Measurements from ENCODE around the gene TMSB10. TPM values are rescaled to one million over a fixed set of nuclear protein-coding genes. Genes with fewer than 3 reads are reported as not detected.
A peak's percentile ranks its signal among the peaks of the same experiment; 100 is the strongest.
"Not testable (repeated sequence)": the region's sequence is repeated elsewhere in the genome, so short reads cannot be mapped to it uniquely, and the experiment has no call there.

Gene TMSB10
- polyA plus RNA-seq, 1 donor = 1,153 TPM

GRCh38 chr2:84904717-84905174, 710 bp upstream of the TMSB10 start:
- peak; percentile 75 for DNase-seq

GRCh38 chr2:84906108-84906899, 848 bp downstream of the TMSB10 start:
- DNase-seq = no peak

GRCh38 chr2:84906900-84907714, 1.7 kb downstream of the TMSB10 start:
- peak; percentile 69 for DNase-seq

- no peak for DNase-seq
Observed at GRCh38 chr2:84908948-84909713, 3.7 kb downstream of the TMSB10 start.

- no peak for DNase-seq
Observed at GRCh38 chr2:84911135-84911678, 5.8 kb downstream of the TMSB10 start.

GRCh38 chr2:84912984-84913383, 7.5 kb downstream of the TMSB10 start:
- DNase-seq = no peak

GRCh38 chr2:84914334-84914733, 8.9 kb downstream of the TMSB10 start:
- DNase-seq = no peak

GRCh38 chr2:84915675-84916074, 10.2 kb downstream of the TMSB10 start:
- DNase-seq = not testable (repeated sequence)

GRCh38 chr2:84917821-84918220, 12.4 kb downstream of the TMSB10 start:
- DNase-seq = not testable (repeated sequence)

GRCh38 chr2:84918430-84918829, 13.0 kb downstream of the TMSB10 start:
- no peak for DNase-seq

- peak; percentile 40 for DNase-seq
Observed at GRCh38 chr2:84919885-84920580, 14.6 kb downstream of the TMSB10 start.

GRCh38 chr2:84923009-84923408, 17.6 kb downstream of the TMSB10 start:
- DNase-seq = no peak

GRCh38 chr2:84924173-84925106, 19.0 kb downstream of the TMSB10 start:
- no peak for DNase-seq

- no peak for DNase-seq
Observed at GRCh38 chr2:84925336-84925723, 19.9 kb downstream of the TMSB10 start.

- DNase-seq = peak; percentile 87
Observed at GRCh38 chr2:84925724-84926376, 20.4 kb downstream of the TMSB10 start.

GRCh38 chr2:84927275-84927627, 21.8 kb downstream of the TMSB10 start:
- no peak for DNase-seq

GRCh38 chr2:84931384-84931821, 25.9 kb downstream of the TMSB10 start:
- no peak for DNase-seq

- DNase-seq = no peak
Observed at GRCh38 chr2:84938194-84938879, 32.9 kb downstream of the TMSB10 start.

- DNase-seq = no peak
Observed at GRCh38 chr2:84939426-84940087, 34.1 kb downstream of the TMSB10 start.

Data from hindlimb muscle (tissue), 1 donor.